ENCODE data around the gene POP5.
A peak's percentile ranks its signal among the peaks of the same experiment; 100 is the strongest.
"Not testable (repeated sequence)": the region's sequence is repeated elsewhere in the genome, so short reads cannot be mapped to it uniquely, and the experiment has no call there.

POP5 gene

DNA sequence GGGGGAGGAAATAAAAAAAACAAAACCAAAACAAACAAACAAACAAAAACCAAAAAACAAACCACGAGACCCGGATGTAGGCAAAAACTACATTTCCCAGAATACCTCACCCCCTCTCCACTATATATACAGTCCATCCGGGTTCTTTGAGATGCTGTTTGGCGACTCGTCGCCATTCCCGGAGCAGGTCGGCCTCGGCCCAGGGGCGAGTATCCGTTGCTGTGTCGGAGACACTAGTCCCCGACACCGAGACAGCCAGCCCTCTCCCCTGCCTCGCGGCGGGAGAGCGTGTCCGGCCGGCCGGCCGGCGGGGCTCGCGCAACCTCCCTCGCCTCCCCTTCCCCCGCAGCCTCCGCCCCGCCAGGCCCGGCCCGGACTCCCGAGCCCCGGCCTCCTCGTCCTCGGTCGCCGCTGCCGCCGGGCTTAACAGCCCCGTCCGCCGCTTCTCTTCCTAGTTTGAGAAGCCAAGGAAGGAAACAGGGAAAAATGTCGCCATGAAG lies 46.9 kb downstream of the POP5 start, which contains the start of gene RNF10:
TSS of gene RNF10 (plus strand) at position 154 of the 500 bp plus-strand sequence. CDS start 456 bp downstream, outside the sequence.
- DNase-seq (ENCODE audit: insufficient read length, low spot score) (peak; percentile 95), FAIRE-seq (no peak)

DNA sequence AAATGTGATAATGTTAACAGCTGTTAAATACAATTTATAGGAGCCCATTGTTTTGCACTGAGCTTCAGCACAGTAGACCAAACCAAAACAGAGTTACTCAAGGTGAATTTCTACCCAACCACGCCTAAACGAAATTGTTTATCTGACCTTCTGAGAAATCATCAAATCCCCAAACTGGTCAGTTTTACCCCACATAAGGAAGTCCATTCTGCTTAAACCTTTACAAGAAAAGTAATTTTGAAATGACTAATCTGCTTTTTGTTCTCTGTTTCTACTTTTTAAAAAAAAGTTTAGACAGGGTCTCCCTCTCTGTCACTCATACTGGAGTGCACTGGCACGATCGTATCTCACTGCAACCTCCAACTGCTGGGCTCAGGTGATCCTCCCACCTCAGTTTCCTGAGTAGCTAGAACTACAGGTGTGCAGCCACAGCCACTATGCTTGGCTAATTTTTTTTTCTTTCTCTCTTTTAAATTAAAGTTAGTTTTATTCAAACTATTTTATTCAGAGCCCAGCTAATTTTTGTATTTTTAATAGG lies 48.4 kb downstream of the POP5 start:
- DNase-seq (ENCODE audit: insufficient read length, low spot score) (no peak), FAIRE-seq (no peak)
- TF ChIP-seq, protein P1, sequence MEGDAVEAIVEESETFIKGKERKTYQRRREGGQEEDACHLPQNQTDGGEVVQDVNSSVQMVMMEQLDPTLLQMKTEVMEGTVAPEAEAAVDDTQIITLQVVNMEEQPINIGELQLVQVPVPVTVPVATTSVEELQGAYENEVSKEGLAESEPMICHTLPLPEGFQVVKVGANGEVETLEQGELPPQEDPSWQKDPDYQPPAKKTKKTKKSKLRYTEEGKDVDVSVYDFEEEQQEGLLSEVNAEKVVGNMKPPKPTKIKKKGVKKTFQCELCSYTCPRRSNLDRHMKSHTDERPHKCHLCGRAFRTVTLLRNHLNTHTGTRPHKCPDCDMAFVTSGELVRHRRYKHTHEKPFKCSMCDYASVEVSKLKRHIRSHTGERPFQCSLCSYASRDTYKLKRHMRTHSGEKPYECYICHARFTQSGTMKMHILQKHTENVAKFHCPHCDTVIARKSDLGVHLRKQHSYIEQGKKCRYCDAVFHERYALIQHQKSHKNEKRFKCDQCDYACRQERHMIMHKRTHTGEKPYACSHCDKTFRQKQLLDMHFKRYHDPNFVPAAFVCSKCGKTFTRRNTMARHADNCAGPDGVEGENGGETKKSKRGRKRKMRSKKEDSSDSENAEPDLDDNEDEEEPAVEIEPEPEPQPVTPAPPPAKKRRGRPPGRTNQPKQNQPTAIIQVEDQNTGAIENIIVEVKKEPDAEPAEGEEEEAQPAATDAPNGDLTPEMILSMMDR (IDR thresholded peaks at IDR 0.05; ENCODE audit: insufficient read depth, missing control alignments), result no peak

More for the DNA sequence above, 46.9 kb downstream of the POP5 start, which contains the start of gene RNF10:
- TF ChIP-seq, protein P1 (IDR thresholded peaks at IDR 0.05; ENCODE audit: insufficient read depth, missing control alignments), result no peak

DNA sequence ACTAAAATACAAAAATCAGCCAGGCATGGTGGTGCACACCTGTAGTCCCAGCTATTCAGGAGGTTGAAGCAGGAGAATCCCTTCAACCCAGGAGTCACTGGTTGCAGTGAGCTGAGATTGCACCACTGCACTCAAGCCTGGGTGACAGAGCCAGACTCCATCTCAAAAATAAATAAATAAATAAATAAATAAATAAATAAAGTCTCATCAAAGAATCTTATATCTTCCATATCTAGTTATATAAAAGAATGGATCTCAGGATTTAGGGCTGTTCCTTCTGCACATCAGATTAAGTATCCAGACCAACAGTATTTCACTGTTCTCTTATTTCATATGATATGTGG lies 50.8 kb downstream of the POP5 start:
- FAIRE-seq; DNase-seq (ENCODE audit: insufficient read length, low spot score): not testable (repeated sequence)

DNA sequence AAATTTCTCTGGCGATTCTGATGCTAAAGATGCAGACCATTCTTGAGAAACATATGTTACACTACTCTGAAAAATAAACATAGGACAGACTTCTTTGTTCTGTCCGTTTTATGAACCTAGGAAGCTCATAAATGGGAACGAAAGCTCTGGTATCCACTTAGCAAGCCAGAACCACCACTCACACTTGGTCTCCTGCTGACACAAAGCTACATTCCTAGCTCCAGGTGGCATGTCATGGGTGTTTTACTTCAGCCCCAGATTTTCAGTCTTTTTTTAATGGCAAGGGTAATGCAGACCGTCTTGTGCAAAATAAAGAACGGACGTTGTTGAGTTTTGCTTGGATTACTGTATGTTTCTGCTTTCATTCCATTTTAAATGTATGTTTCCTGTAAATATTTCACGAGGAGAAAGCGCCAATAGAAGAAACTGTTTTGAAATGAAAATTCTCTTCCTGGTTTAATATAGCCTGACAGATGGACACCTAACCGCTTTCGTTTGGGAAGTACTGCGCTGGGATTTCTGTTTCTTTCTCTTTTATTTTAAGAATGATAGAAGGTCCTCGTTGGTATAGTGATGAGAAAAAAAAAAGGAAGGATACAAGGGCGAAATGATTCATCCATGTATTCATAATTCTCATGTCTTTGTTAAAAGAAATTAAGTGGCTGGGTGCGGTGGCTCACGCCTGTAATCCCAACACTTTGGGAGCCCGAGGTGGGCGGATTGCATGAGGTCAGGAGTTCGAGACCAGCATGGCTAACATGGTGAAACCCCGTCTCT lies 51.4 kb downstream of the POP5 start:
- TF ChIP-seq, protein P1 (IDR thresholded peaks at IDR 0.05; ENCODE audit: insufficient read depth, missing control alignments), result no peak
- no peak for FAIRE-seq
- no peak for DNase-seq (ENCODE audit: insufficient read length, low spot score)

DNA sequence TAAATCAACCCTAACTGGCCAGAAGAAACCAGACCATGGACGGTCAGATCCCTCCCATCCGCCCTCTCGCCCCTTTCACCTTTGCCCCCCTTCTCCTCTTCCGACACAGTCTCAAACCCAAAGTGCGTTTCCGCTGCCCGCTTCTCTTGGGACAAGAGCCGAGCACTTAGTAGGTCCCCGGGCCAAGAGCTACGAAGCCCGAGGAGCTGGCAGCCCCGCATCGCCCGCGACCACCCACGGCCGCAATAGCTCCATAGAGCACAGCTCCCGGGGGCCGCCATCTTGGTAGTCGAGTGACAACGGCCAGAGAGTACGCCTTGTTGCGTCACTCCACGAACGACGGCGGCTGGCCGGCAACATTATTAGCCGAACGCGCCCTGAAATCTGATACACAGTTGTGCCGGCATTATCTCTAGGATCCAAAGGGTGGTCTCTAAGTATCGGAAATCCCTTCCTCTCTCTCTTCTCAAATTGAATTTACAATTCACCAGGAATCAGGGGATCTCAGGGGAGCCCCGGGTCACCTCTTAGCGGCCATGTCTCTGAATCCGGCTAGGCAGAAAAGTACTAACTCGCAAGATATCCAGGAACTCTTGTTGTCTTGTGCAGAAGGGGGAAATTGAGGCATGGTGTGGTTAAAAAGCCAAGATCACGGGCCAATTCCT lies 52.2 kb downstream of the POP5 start, which contains the start of gene COQ5:
TSS of gene COQ5 (minus strand) at position 298 of the 665 bp plus-strand sequence. CDS start at position 281, 17 bp downstream.
- no peak for FAIRE-seq
- TF ChIP-seq, protein P1 (IDR thresholded peaks at IDR 0.05; ENCODE audit: insufficient read depth, missing control alignments), result no peak
- DNase-seq (ENCODE audit: insufficient read length, low spot score), result peak; percentile 70

Measured in D721Med (cell line).